ENCODE measurements around the gene CBX6. TPM values are rescaled to one million over a fixed set of nuclear protein-coding genes. Genes with fewer than 3 reads are reported as not detected.

CBX6 gene
- polyA plus RNA-seq, 2 of the 4 experiments (the other 2 are of a cell fraction) = 9.8 to 24.0 TPM

DNA sequence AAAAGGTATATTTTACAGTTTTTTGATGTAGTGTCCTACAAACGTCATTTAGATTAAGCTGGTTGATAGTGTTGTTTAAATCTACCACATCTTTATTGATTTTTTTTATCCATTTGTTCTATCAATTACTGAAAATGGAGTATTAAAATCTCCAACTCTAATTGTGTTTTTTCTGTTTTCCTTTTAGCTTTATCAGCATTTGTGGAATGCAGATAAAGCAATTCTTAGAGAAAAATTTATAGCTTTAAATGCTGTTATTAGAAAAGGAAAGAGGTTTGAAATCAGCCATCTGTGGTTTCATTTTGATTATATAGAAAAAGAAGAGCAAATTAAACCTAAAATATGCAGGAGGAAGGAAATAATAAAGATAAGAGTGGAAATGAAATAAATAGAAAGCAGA, 39.4 kb upstream of the CBX6 start:
- DNase-seq (ENCODE audit: low read depth in 1 of 2, low spot score in 1 of 2) (no peak), ATAC-seq (no peak), FAIRE-seq (no peak)
- no peak overlapping the region for H3K4me3 ChIP-seq
- no peak overlapping the region for H3K27ac ChIP-seq
- no peaks in the 10 kb centered on the region for H3K9me3 ChIP-seq
- POLR2A ChIA-PET = no interaction called here
- no peaks in the 10 kb centered on the region for H3K4me1 ChIP-seq
- WGBS (ENCODE audit: missing lambda C conversion rate) = 23% methylated on average over 1 of the region's 1 CpG
- CTCF ChIA-PET = interaction anchor here (0.6 to 1.4 kb wide), 4 partner anchors 12 to 142 kb away, joined by 3 to 5 read pairs (median 3); no protein-coding TSS in a partner anchor
- no peak overlapping the region for H3K4me2 ChIP-seq
- TF ChIP-seq HOXB5 (CRISPR knock-in tag; IDR thresholded peaks at IDR 0.05) (no peak), RARB (CRISPR knock-in tag; IDR thresholded peaks at IDR 0.05) (no peak), NR3C1 (IDR thresholded peaks at IDR 0.05) (no peak), CBX8 (IDR thresholded peaks at IDR 0.05) (no peak), CBX2 (IDR thresholded peaks at IDR 0.05; ENCODE audit: borderline replicate concordance, low read depth) (no peak), ZNF302 (CRISPR knock-in tag; IDR thresholded peaks at IDR 0.05) (no peak), JUN (IDR thresholded peaks at IDR 0.05) (no peak), EHMT2 (IDR thresholded peaks at IDR 0.05; ENCODE audit: low read depth) (no peak), CEBPB (IDR thresholded peaks at IDR 0.05) (no peak), FOXS1 (CRISPR knock-in tag; IDR thresholded peaks at IDR 0.05) (no peak), HOXA7 (CRISPR knock-in tag; IDR thresholded peaks at IDR 0.05) (no peak), RAD21 (conservative IDR thresholded peaks at IDR 0.05 in 1 of 2, IDR thresholded peaks at IDR 0.05 in 1 of 2) (no peak), TFCP2L1 (CRISPR knock-in tag; IDR thresholded peaks at IDR 0.05) (no peak), BHLHE40 (IDR thresholded peaks at IDR 0.05; ENCODE audit: low read depth, low read length) (no peak), ESRRA (IDR thresholded peaks at IDR 0.05; ENCODE audit: borderline replicate concordance, low read length) (no peak)
- TF ChIP-seq, protein P1, sequence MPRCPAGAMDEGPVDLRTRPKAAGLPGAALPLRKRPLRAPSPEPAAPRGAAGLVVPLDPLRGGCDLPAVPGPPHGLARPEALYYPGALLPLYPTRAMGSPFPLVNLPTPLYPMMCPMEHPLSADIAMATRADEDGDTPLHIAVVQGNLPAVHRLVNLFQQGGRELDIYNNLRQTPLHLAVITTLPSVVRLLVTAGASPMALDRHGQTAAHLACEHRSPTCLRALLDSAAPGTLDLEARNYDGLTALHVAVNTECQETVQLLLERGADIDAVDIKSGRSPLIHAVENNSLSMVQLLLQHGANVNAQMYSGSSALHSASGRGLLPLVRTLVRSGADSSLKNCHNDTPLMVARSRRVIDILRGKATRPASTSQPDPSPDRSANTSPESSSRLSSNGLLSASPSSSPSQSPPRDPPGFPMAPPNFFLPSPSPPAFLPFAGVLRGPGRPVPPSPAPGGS (IDR thresholded peaks at IDR 0.05) = no peak
- TF ChIP-seq, protein P2, sequence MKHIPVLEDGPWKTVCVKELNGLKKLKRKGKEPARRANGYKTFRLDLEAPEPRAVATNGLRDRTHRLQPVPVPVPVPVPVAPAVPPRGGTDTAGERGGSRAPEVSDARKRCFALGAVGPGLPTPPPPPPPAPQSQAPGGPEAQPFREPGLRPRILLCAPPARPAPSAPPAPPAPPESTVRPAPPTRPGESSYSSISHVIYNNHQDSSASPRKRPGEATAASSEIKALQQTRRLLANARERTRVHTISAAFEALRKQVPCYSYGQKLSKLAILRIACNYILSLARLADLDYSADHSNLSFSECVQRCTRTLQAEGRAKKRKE (CRISPR knock-in tag; IDR thresholded peaks at IDR 0.05; ENCODE audit: low read depth) = no peak

DNA sequence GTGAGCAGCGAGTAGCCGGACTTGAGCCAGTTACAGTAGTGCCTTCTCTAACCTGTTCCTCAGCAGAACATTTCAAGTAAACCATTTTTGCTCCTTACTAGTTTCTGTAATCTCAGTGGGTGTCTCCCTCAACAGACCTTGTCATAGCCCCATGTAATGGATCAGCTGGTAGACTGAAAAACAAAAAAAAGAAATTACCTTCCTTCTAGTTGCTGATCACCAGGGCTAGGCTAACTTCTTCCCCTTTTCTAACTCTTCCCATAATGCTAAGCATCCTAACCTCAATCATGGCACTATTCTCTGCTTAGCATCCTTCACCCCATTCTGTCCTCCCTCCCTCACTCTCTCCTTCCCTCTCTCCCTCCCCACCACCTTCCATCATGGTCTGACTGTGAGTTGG, 35.8 kb upstream of the CBX6 start:
- POLR2A ChIA-PET = no interaction called here
- no peak for ATAC-seq
- no peak for TF ChIP-seq EHF (CRISPR knock-in tag; IDR thresholded peaks at IDR 0.05)
- TF ChIP-seq KDM5A (IDR thresholded peaks at IDR 0.05) = no peak
- no peak for TF ChIP-seq RFX5 (IDR thresholded peaks at IDR 0.05)
- TF ChIP-seq HEYL (CRISPR knock-in tag; IDR thresholded peaks at IDR 0.05) = no peak
- no peak for TF ChIP-seq RNF2 (IDR thresholded peaks at IDR 0.05; ENCODE audit: borderline replicate concordance, low read depth)
- no peak for FAIRE-seq
- Histone ChIP-seq H3K9me3 (peaks cover 3% of the 10 kb centered on the region; the same call in 1 of the 3 replicates), H3K4me3 (no peak overlapping the region), H3K27ac (no peak overlapping the region), H3K4me1 (no peaks in the 10 kb centered on the region), H3K4me2 (no peak overlapping the region)
- DNase-seq (ENCODE audit: low read depth in 1 of 2, low spot score in 1 of 2) = no peak
- CTCF ChIA-PET = no interaction called here
- WGBS (ENCODE audit: missing lambda C conversion rate) = 18% methylated on average over 2 of the region's 2 CpGs

DNA sequence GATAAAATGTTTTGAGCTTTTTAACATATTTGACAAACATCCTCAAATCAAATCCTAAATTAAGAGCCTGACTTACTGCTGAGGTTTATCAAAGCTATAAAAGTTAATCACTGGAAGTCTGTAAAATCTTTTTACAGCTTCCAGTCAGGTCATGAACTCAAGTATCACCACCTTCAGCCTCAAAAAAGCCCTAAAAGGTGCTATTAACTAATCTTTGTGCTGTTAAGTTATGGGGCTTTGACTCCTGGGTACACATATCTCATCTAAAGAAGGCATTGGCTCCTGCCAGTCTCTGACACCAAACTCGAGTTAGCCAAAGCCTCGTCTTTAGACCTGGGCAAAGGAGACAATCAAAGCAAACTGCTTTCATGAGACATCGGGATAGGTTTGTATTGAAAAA, 34.0 kb upstream of the CBX6 start:
- CTCF ChIA-PET = interaction anchor here (1.0 kb wide), 1 partner anchor 140 kb away, joined by 3 read pairs; no protein-coding TSS in a partner anchor
- Histone ChIP-seq H3K4me2 (no peak overlapping the region), H3K9me3 (peaks cover 3% of the 10 kb centered on the region; the same call in 1 of the 3 replicates), H3K4me3 (no peak overlapping the region), H3K27ac (no peak overlapping the region), H3K4me1 (no peaks in the 10 kb centered on the region)
- 33% methylated on average over 3 of the region's 3 CpGs for WGBS (ENCODE audit: missing lambda C conversion rate)
- FAIRE-seq = no peak
- POLR2A ChIA-PET = no interaction called here
- no peak for ATAC-seq
- TF ChIP-seq, protein P3, sequence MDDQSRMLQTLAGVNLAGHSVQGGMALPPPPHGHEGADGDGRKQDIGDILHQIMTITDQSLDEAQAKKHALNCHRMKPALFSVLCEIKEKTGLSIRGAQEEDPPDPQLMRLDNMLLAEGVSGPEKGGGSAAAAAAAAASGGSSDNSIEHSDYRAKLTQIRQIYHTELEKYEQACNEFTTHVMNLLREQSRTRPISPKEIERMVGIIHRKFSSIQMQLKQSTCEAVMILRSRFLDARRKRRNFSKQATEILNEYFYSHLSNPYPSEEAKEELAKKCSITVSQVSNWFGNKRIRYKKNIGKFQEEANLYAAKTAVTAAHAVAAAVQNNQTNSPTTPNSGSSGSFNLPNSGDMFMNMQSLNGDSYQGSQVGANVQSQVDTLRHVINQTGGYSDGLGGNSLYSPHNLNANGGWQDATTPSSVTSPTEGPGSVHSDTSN (IDR thresholded peaks at IDR 0.05) = no peak
- DNase-seq (ENCODE audit: low read depth in 1 of 2, low spot score in 1 of 2) = no peak

Measured in A549 (cell line).